HEK293 (cell line): ENCODE measurements around the gene NT5M.

Experiments used
- GLI2 ChIP-seq: fragments of 450-650 bp; formaldehyde crosslinking; IDR thresholded peaks from 2 replicates; pipeline ENCODE4; 2017; ENCODE audit warnings: missing biosample characterization, missing genetic modification characterization, low read depth, borderline replicate concordance
- HIC1 ChIP-seq: fragments of 450-650 bp; formaldehyde crosslinking; IDR thresholded peaks from 2 replicates; pipeline ENCODE4 v1.5.1; 2016; ENCODE audit warnings: missing biosample characterization, missing genetic modification characterization
- KLF16 ChIP-seq: fragments of 450-650 bp; formaldehyde crosslinking; IDR thresholded peaks from 2 replicates; pipeline ENCODE4 v1.5.1; 2017; ENCODE audit warnings: missing biosample characterization, missing genetic modification characterization
- PATZ1 ChIP-seq: fragments of 450-650 bp; formaldehyde crosslinking; IDR thresholded peaks from 2 replicates; pipeline ENCODE4 v1.5.1; 2016; ENCODE audit warnings: missing biosample characterization, missing genetic modification characterization
- PRDM10 ChIP-seq: fragments of 450-650 bp; formaldehyde crosslinking; IDR thresholded peaks from 2 replicates; pipeline ENCODE4 v1.5.1; 2016; ENCODE audit warnings: missing biosample characterization, missing genetic modification characterization
- REPIN1 ChIP-seq: fragments of 450-650 bp; formaldehyde crosslinking; IDR thresholded peaks from 2 replicates; pipeline ENCODE4 v1.5.1; 2017; ENCODE audit warnings: missing biosample characterization, missing genetic modification characterization, low read depth
- SP2 ChIP-seq: fragments of 450-650 bp; formaldehyde crosslinking; IDR thresholded peaks from 2 replicates; pipeline ENCODE4 v1.5.1; 2016; ENCODE audit warnings: missing biosample characterization, missing genetic modification characterization
- TCF7L2 ChIP-seq: IDR thresholded peaks from 2 replicates; pipeline ENCODE4 v1.6.1; 2011; ENCODE audit warnings: low read depth, mild to moderate bottlenecking, inconsistent platforms, low read length, moderate library complexity, borderline replicate concordance
- YY2 ChIP-seq: fragments of 450-650 bp; formaldehyde crosslinking; IDR thresholded peaks from 2 replicates; pipeline ENCODE4 v1.5.1; 2016; ENCODE audit warnings: missing biosample characterization, missing genetic modification characterization
- ZBTB20 ChIP-seq: fragments of 450-650 bp; formaldehyde crosslinking; IDR thresholded peaks from 2 replicates; pipeline ENCODE4 v1.5.1; 2016; ENCODE audit warnings: missing biosample characterization, missing genetic modification characterization
- ZBTB26 ChIP-seq: fragments of 450-650 bp; formaldehyde crosslinking; optimal IDR thresholded peaks from 2 replicates; pipeline ENCODE3; 2016; ENCODE audit warnings: missing biosample characterization, mild to moderate bottlenecking, missing genetic modification characterization
- ZBTB49 ChIP-seq: fragments of 450-650 bp; formaldehyde crosslinking; IDR thresholded peaks from 2 replicates; pipeline ENCODE4 v1.5.1; 2016; ENCODE audit warnings: missing biosample characterization, missing genetic modification characterization, low read depth
- ZFP37 ChIP-seq: fragments of 450-650 bp; formaldehyde crosslinking; IDR thresholded peaks from 2 replicates; pipeline ENCODE4 v1.5.1; 2016; ENCODE audit warnings: missing biosample characterization, missing genetic modification characterization
- ZIC2 ChIP-seq: fragments of 450-650 bp; formaldehyde crosslinking; IDR thresholded peaks from 2 replicates; pipeline ENCODE4 v1.5.1; 2016; ENCODE audit warnings: missing biosample characterization, missing genetic modification characterization
- ZNF121 ChIP-seq: fragments of 450-650 bp; formaldehyde crosslinking; IDR thresholded peaks from 2 replicates; pipeline ENCODE4 v1.5.1; 2016; ENCODE audit warnings: missing biosample characterization, missing genetic modification characterization
- ZNF175 ChIP-seq: fragments of 450-650 bp; formaldehyde crosslinking; IDR thresholded peaks from 2 replicates; pipeline ENCODE4 v1.5.1; 2016; ENCODE audit warnings: missing biosample characterization, missing genetic modification characterization
- ZNF292 ChIP-seq: fragments of 450-650 bp; formaldehyde crosslinking; IDR thresholded peaks from 2 replicates; pipeline ENCODE4 v1.5.1; 2016; ENCODE audit warnings: low read depth, missing biosample characterization, missing genetic modification characterization, borderline replicate concordance
- ZNF341 ChIP-seq: fragments of 450-650 bp; formaldehyde crosslinking; IDR thresholded peaks from 2 replicates; pipeline ENCODE4; 2016; ENCODE audit warnings: low read depth, missing biosample characterization, missing genetic modification characterization
- ZNF449 ChIP-seq: fragments of 450-650 bp; formaldehyde crosslinking; IDR thresholded peaks from 2 replicates; pipeline ENCODE4 v1.5.1; 2017; ENCODE audit warnings: missing biosample characterization, mild to moderate bottlenecking, missing genetic modification characterization, moderate library complexity
- ZNF514 ChIP-seq: fragments of 450-650 bp; formaldehyde crosslinking; IDR thresholded peaks from 2 replicates; pipeline ENCODE4 v1.5.1; 2016; ENCODE audit warnings: missing biosample characterization, missing genetic modification characterization
- ZNF677 ChIP-seq: fragments of 450-650 bp; IDR thresholded peaks from 2 replicates; pipeline ENCODE4 v1.5.0; 2018; ENCODE audit warnings: missing biosample characterization, mild to moderate bottlenecking, missing genetic modification characterization, moderate library complexity
- ZNF791 ChIP-seq: fragments of 450-650 bp; formaldehyde crosslinking; IDR thresholded peaks from 2 replicates; pipeline ENCODE4 v1.5.1; 2016; ENCODE audit warnings: missing biosample characterization, missing genetic modification characterization
- ZNF792 ChIP-seq: fragments of 450-650 bp; formaldehyde crosslinking; IDR thresholded peaks from 2 replicates; pipeline ENCODE4 v1.5.1; 2016; ENCODE audit warnings: missing biosample characterization, missing genetic modification characterization

Gene NT5M

GRCh38 chr17:17300624-17301568, 2.3 kb upstream of the NT5M start (continued):
- TF ChIP-seq ZNF449 (tag by site-specific recombination) (peak; percentile 18; the same call in 1 of the 2 replicates), ZNF121 (tag by site-specific recombination) (peak; percentile 86), ZBTB49 (tag by site-specific recombination) (no peak), ZNF292 (no peak), ZNF792 (peak; percentile 52; the same call in 1 of the 2 replicates), PATZ1 (tag by site-specific recombination) (peak; percentile 93), ZNF791 (tag by site-specific recombination) (no peak), HIC1 (tag by site-specific recombination) (peak; percentile 86), GLI2 (tag by site-specific recombination) (no peak), ZBTB20 (peak; percentile 98), ZNF175 (tag by site-specific recombination) (no peak), ZBTB26 (tag by site-specific recombination) (peak; percentile 49), PRDM10 (tag by site-specific recombination) (peak; percentile 53), ZFP37 (tag by site-specific recombination) (peak; percentile 75; the same call in 1 of the 2 replicates), ZNF341 (peak; percentile 99), ZNF514 (tag by site-specific recombination) (no peak), SP2 (tag by site-specific recombination) (peak; percentile 70), TCF7L2 (no peak), ZIC2 (tag by site-specific recombination) (peak; percentile 83), KLF16 (tag by site-specific recombination) (peak; percentile 85), ZNF677 (tag by site-specific recombination) (no peak), YY2 (peak; percentile 56), REPIN1 (tag by site-specific recombination) (0 out of 2 replicates have a peak, but pooled peaks have one; percentile 16)
